T-helper 2 cell treated with Interferon-gamma antibody and Interleukin-4, amounts not matched to agents 5 μg/mL and 100 μg/mL, for 36 hours (primary cell): ENCODE results near the gene RBMS3.
"Not testable (repeated sequence)": the region's sequence is repeated elsewhere in the genome, so short reads cannot be mapped to it uniquely, and the experiment has no call there.

Experiments used
- DNase-seq: peaks from one replicate; pipeline ENCODE4 v3.0.0; 2021; ENCODE audit warnings: low spot score
- H3K27ac Mint-ChIP-seq: one replicate; pipeline ENCODE4 v1.8.0; 2021; ENCODE audit warnings: mild to moderate bottlenecking, mixed read lengths
- H3K27me3 Mint-ChIP-seq: one replicate; pipeline ENCODE4 v1.8.0; 2021; ENCODE audit warnings: low read depth, mixed read lengths
- H3K36me3 Mint-ChIP-seq: one replicate; pipeline ENCODE4 v1.8.0; 2021; ENCODE audit warnings: low read depth, mixed read lengths
- H3K4me1 Mint-ChIP-seq: one replicate; pipeline ENCODE4 v1.8.0; 2021; ENCODE audit warnings: low read depth, mixed read lengths
- H3K4me3 Mint-ChIP-seq: one replicate; pipeline ENCODE4 v1.8.0; 2022; ENCODE audit warnings: mild to moderate bottlenecking, moderate library complexity, mixed read lengths
- H3K9me3 Mint-ChIP-seq: one replicate; pipeline ENCODE4 v1.8.0; 2021; ENCODE audit warnings: mixed read lengths

RBMS3 gene

DNA sequence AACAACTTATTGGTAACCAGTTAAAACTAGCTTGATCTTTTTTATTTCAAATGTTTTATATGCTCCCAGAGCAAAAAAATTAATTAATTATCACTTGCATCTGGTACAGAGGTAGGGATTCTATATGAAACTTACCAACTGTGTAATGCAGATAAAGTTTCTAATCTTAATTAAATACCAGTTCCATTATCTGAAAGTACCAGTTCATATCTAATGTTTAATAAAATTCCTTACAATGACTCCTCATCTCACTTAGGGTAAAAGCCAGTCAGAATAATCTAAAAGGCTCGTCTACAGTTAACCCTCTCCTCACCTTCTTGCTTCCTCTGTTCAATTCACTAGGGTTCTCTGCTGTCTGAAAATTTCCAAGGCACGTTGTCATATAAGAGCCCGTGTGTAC, 384.8 kb downstream of the RBMS3 start:
- Mint-ChIP-seq H3K27me3 (no peaks in the 10 kb centered on the region), H3K36me3 (no peaks in the 10 kb centered on the region), H3K9me3 (no peaks in the 10 kb centered on the region), H3K4me1 (no peaks in the 10 kb centered on the region), H3K4me3 (no peak overlapping the region), H3K27ac (no peak overlapping the region)
- no peak for DNase-seq

DNA sequence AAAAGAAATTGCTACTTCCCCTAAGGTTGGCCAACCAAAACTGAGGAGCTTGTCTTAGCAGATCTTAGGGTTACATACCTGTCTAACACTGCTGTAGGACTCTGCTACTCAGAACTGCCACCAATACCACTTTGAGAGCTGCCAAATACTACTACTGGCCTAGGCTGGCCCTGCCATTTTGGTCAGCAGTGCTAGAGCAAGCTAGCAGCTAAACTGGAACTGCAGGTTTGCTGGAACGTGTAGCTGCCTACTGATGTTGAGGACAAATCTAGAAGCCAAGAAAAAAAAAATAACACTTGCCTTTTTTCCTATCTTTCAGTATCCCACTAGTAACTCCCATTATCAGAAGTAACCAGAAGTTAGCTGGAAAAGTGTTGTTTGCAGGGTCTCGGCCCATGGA, 387.4 kb downstream of the RBMS3 start:
- Mint-ChIP-seq H3K9me3 (peaks cover 3% of the 10 kb centered on the region), H3K27me3 (no peaks in the 10 kb centered on the region), H3K4me1 (no peaks in the 10 kb centered on the region), H3K4me3 (no peak overlapping the region), H3K36me3 (no peaks in the 10 kb centered on the region), H3K27ac (no peak overlapping the region)
- no peak for DNase-seq

DNA sequence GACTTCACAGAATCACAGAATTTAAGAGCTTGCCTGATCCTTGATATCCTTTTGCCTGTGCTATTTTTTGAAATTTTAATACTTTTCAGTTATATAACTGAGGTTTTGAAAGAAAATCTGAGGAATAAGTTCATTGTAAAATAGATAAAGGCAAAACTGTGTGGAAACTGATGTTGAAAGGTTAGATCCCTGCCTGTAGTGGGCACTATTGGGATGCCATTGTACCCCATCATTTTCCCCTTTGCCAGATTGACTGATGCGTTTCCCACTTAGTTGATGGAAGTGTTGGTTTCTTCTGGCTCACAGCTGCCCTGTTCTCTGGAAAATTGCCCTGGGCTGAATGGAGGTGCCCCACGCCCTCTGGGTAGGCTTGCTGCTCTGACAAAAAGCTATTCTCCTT, 387.9 kb downstream of the RBMS3 start:
- Mint-ChIP-seq H3K4me3 (no peak overlapping the region), H3K9me3 (peaks cover 4% of the 10 kb centered on the region), H3K27me3 (no peaks in the 10 kb centered on the region), H3K36me3 (no peaks in the 10 kb centered on the region), H3K4me1 (no peaks in the 10 kb centered on the region), H3K27ac (no peak overlapping the region)
- DNase-seq, result no peak

DNA sequence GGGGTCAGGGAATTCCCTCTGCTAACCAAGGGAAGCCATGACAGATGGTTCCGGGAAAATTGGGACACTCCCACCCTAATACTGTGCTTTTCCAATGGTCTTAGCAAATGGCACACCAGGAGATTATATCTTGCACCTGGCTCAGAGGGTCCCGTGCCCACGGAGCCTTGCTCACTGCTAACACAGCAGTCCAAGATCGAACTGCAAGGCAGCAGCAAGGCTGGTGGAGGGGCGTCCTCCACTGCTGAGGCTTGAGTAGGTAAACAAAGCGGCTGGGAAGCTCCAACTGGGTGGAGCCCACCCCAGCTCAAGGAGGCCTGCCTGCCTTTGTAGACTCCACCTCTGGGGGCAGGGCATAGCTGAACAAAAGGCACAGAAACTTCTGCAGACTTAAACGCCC, 389.6 kb downstream of the RBMS3 start:
- not testable (repeated sequence) for H3K4me1 Mint-ChIP-seq, H3K36me3 Mint-ChIP-seq, H3K27me3 Mint-ChIP-seq, H3K27ac Mint-ChIP-seq, H3K9me3 Mint-ChIP-seq, H3K4me3 Mint-ChIP-seq, DNase-seq

DNA sequence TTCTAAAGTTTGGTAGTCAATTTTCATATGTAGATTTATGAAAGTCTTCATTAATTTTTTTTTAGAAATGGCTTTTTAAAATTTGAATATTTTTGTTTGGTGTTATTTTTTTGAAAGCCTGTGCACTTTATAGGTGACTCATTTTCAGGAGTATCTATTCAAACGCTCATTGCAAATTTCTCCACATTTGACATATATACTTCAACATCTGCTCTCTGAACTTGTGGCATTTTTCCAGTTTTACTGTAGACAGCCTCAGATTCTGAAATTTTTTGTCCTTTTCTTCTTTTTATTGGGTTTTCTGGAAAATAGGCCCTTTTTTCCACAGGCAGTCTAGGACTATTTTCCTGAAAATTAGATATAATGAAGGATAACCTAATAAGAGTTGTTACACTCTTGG, 396.6 kb downstream of the RBMS3 start:
- DNase-seq, result no peak
- Mint-ChIP-seq H3K27me3 (no peaks in the 10 kb centered on the region), H3K4me3 (no peak overlapping the region), H3K9me3 (peaks cover 4% of the 10 kb centered on the region), H3K4me1 (no peaks in the 10 kb centered on the region), H3K36me3 (no peaks in the 10 kb centered on the region), H3K27ac (no peak overlapping the region)

DNA sequence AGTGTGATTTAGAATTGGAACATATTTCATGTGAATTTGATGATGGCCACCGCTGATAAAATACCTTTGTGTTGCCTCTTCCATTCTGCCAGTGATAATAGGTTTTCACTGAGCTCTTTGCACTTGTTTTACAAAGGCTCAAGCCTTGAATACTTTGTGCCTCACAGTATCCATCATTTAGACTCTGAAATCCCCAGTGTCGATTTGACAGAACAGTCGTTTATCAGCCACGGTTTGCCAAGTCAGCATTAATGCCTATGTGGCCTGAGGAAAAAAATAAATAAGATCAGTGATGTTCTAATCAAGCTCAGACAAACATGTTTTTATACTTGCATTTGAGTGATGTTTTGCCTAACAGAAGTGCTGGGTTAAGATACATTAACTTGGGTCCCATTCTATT, 399.1 kb downstream of the RBMS3 start:
- Mint-ChIP-seq H3K36me3 (no peaks in the 10 kb centered on the region), H3K27ac (no peak overlapping the region), H3K4me1 (peaks cover 4% of the 10 kb centered on the region), H3K9me3 (no peaks in the 10 kb centered on the region), H3K27me3 (no peaks in the 10 kb centered on the region), H3K4me3 (no peak overlapping the region)
- no peak for DNase-seq

DNA sequence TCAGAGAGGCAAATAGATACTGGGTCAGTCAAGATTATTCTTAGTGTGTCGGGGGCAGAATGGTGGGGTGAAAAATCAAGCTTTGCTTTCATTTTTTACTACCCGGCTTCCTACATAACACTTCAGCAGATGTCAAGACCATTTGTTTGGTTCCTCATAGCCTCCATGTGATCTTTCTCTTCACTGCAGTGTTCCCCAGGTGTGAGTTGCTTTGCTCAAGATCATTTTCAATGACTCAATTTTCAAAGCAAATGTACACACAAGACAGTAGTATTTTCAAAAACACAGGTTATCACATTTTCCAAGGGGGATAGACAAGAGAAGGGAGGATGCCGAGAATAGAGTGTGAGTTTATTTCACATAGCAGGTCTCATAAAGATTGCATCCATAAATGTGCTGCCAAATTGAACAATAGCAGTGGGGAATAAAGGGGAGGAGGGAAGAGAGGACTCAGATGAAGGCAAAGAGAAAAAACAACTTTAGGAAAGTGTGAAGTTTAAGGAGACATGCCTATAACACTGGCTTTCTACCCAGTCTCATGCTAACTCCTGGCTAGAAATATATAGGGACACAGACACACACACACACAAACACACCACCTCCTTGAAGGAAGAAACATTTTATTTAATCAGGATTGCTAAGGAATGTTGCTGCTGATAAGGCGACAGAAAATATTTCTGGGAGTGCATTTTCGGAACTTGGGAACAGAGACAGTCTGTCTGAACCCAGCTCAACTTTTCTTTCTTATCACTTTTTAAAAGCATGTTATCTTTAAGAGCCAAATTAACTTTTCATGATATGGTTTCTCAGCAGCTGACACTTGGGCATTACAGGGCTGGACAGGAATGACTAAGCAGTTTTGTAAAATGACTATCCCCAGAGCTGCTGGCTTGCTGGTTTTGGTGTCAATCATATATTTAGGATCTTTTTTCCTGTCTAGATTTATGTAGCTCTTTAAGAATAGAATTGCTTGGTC, 402.4 kb downstream of the RBMS3 start:
- Mint-ChIP-seq H3K9me3 (no peaks in the 10 kb centered on the region), H3K36me3 (no peaks in the 10 kb centered on the region), H3K27me3 (no peaks in the 10 kb centered on the region), H3K4me1 (peaks cover 11% of the 10 kb centered on the region), H3K4me3 (no peak overlapping the region), H3K27ac (no peak overlapping the region)
- no peak for DNase-seq

DNA sequence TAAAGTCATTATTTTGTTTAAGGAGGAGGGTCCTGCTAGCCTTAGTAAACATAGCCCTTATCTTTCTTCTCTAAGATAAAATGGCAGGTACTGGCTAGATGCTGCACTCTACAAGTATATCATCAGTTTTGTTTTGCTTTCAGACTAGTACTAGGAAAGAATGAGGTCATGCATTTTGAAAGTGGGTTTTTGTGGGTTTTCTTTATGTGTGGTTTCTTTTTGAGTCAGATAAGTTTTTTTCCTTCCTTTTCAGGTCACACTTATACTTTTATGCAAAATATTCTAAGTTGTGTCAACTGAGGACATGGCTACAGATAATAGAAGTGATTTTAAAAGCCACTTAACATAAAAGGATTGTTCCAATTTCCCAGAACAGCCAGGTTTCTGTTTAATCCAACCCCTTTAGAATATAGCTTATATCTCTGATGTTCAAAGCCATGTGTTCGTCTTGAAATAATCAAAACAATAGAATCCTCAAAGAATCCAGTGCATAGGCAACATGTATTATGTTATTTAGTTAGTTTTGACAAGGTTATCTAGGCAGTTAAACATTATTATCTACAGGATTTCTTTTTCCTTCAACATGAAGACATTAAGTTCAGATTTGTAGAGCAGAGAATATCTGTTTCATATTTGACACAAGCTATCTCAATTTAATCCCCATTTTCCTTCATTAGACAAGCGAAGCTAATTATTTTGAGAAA, 406.2 kb downstream of the RBMS3 start:
- no peak for DNase-seq
- H3K4me3 Mint-ChIP-seq, result no peak overlapping the region

DNA sequence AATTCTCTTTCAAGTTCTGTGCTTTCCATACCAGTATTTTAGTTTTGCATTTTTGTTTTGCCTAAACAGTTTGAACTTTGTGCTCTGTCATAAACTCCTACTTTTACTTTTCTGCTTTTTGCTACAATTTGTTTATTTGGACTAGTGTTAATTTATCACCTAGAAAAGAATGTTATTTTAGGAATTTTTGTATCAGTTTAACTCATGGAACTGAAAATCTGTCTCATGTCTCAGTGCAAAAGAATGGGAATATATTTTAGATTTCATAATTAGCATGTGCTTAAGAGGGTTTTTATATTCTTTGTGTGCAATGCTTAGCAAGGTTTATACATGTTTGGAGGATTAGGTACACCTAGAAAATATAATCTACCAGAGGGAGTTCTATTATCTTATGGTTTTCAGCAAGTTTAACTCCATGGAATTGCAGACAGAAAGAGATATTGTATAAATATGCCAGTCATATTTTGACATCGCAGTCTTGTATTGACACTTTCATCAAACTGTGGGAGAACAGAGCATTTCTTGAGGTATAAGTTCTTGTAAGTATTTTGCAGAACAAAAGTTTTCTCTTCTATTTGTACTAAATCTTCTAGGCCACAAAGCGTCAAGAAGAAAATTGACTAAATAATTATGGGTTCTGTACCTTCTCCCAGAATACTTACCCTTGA, 409.9 kb downstream of the RBMS3 start:
- H3K4me1 Mint-ChIP-seq, result peaks cover 6% of the 10 kb centered on the region
- peaks cover 2% of the 10 kb centered on the region for H3K27me3 Mint-ChIP-seq
- H3K4me3 Mint-ChIP-seq, result no peak overlapping the region
- H3K9me3 Mint-ChIP-seq, result no peaks in the 10 kb centered on the region
- H3K36me3 Mint-ChIP-seq, result no peaks in the 10 kb centered on the region
- DNase-seq, result no peak
- no peak overlapping the region for H3K27ac Mint-ChIP-seq

More for the DNA sequence above, 406.2 kb downstream of the RBMS3 start:
- Mint-ChIP-seq H3K9me3 (no peaks in the 10 kb centered on the region), H3K36me3 (no peaks in the 10 kb centered on the region), H3K4me1 (peaks cover 11% of the 10 kb centered on the region), H3K27me3 (peaks cover 2% of the 10 kb centered on the region), H3K27ac (no peak overlapping the region)

DNA sequence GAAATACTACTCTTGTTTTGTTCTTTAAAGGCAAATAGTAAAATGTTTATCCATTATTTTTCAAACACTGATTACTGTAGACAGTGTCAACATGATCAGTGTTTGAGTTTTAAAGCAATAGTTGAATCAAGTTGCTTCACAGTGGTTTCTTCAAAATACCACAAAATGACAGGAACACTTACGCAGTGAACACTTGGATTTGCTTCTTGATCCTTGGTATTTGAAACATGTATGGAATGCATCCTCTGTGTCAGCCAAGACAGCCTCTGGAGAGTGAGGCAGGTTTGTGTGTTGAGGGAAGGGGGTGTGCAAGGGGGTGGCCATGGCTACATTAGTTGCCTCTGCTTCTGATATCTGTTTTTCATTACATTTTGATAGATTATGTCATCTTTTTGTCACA, 413.0 kb downstream of the RBMS3 start:
- DNase-seq, result no peak
- no peaks in the 10 kb centered on the region for H3K9me3 Mint-ChIP-seq

DNA sequence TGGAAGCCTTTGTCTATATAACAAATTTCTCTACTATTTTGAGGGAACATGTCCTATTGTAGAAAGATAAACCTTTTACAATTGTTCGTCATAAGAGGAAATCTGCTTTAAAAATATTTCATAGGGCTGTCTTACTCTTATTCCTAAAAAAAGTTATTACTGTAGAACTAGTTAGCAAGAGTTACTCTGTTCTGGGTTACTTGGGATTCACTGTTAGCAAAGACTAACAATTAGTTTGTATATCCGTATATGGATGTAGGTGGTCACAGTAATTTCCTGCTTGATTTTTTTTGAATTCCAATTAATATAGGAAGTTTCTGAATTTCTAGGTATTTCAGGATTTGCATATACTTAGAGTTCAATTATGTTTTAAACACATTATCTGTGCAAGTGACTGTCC, 413.5 kb downstream of the RBMS3 start:
- Mint-ChIP-seq H3K4me3 (no peak overlapping the region), H3K36me3 (no peaks in the 10 kb centered on the region), H3K4me1 (no peaks in the 10 kb centered on the region), H3K27ac (no peak overlapping the region), H3K27me3 (peaks cover 2% of the 10 kb centered on the region), H3K9me3 (no peaks in the 10 kb centered on the region)
- no peak for DNase-seq

More for the DNA sequence above, 413.0 kb downstream of the RBMS3 start:
- peaks cover 2% of the 10 kb centered on the region for H3K27me3 Mint-ChIP-seq
- H3K4me3 Mint-ChIP-seq, result no peak overlapping the region
- H3K27ac Mint-ChIP-seq, result no peak overlapping the region
- H3K4me1 Mint-ChIP-seq, result no peaks in the 10 kb centered on the region
- H3K36me3 Mint-ChIP-seq, result no peaks in the 10 kb centered on the region

DNA sequence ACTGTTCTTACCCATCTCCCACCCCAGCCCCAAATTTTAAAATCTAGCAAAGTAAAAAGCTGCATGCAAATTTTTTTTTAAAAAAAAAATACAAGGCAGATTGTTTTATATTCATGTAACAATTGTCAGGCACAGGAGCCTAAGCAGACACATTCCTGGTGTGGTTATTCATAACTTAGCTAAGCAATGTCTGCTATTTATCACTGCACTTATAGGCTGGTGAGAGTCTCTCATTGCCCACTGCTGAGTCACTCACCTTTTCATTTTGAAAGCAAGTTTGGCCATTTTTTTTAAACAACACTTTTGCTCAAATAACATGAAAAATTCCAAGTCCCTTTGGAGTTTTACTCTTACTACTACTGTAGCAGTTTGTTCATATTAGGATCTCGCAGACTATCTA, 413.9 kb downstream of the RBMS3 start:
- Mint-ChIP-seq H3K36me3 (no peaks in the 10 kb centered on the region), H3K27me3 (peaks cover 2% of the 10 kb centered on the region), H3K4me3 (no peak overlapping the region), H3K4me1 (no peaks in the 10 kb centered on the region), H3K9me3 (no peaks in the 10 kb centered on the region), H3K27ac (no peak overlapping the region)
- DNase-seq, result no peak

DNA sequence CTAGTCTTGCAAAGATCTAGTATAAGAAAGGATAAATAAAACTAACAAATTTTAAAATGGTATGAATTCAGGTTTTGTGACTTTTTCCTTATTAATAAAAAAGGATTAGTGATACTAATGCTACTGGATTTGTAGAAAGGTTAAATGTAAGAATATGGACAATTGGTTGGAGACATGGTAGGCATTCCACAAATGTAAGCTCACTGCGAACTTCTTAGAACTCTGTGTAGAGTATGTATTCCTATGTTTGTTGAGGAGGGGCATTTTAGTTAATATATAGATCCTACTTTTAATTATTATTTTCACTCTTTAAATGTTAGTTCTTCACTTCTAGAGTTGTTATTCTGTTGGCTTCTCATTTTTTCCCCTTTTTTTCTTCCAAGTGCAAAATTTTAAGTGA, 414.3 kb downstream of the RBMS3 start:
- no peak for DNase-seq
- Mint-ChIP-seq H3K27ac (no peak overlapping the region), H3K27me3 (no peaks in the 10 kb centered on the region), H3K9me3 (no peaks in the 10 kb centered on the region), H3K4me1 (no peaks in the 10 kb centered on the region), H3K4me3 (no peak overlapping the region), H3K36me3 (no peaks in the 10 kb centered on the region)

DNA sequence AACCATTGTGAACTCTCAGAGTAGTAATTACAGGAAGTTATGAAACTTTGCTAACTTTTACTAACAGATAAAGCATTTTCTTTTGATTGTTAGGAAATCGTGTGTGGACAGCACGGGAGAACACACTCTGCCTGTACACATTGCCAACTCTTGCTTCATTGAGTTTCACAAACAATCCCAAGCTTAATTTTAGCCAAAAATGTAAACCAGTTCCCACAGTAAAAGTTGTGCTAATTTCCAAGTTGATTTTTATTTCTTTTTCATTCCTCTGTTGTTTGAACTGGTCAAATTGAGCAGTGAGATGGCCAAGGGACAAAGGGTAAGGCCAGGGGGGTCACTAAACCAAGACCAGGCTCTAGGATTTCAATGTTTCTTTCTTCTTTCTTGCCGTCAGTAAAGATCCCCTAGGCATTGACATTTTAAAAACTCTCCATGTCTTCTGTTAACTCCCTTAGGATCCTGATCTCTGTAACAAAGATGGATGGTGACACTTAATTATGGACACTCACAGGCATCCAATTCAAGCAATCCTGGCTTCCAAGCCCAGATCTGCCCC, 414.9 kb downstream of the RBMS3 start:
- Mint-ChIP-seq H3K9me3 (peaks cover 3% of the 10 kb centered on the region), H3K4me3 (no peak overlapping the region), H3K36me3 (no peaks in the 10 kb centered on the region), H3K4me1 (no peaks in the 10 kb centered on the region), H3K27ac (no peak overlapping the region), H3K27me3 (no peaks in the 10 kb centered on the region)
- no peak for DNase-seq
